ENCODE results near the gene KRTAP10-12.

KRTAP10-12 gene

GRCh38 chr21:44727321-44727720 lies 30.3 kb downstream of the KRTAP10-12 start:
- TF ChIP-seq ZBTB7A (IDR thresholded peaks at IDR 0.05; ENCODE audit: low read depth): no peak
- TF ChIP-seq TAF1 (IDR thresholded peaks at IDR 0.05; ENCODE audit: low read depth): no peak
- TF ChIP-seq REST (IDR thresholded peaks at IDR 0.05; ENCODE audit: low read depth): no peak
- TF ChIP-seq YY1 (IDR thresholded peaks at IDR 0.05; ENCODE audit: low read depth): no peak
- no peak for TF ChIP-seq CEBPB (IDR thresholded peaks at IDR 0.05)
- no peak for TF ChIP-seq EP300 (IDR thresholded peaks at IDR 0.05; ENCODE audit: borderline replicate concordance)
- TF ChIP-seq MAX (IDR thresholded peaks at IDR 0.05): no peak
- no peak for TF ChIP-seq RAD21 (IDR thresholded peaks at IDR 0.05; ENCODE audit: low read depth)
- no peak for TF ChIP-seq NFIC (IDR thresholded peaks at IDR 0.05)
- TF ChIP-seq CREB1 (IDR thresholded peaks at IDR 0.05; ENCODE audit: low read depth): no peak

GRCh38 chr21:44727757-44728156 lies 30.8 kb downstream of the KRTAP10-12 start:
- TF ChIP-seq USF1 (IDR thresholded peaks at IDR 0.05) (no peak), CEBPB (IDR thresholded peaks at IDR 0.05) (no peak), EP300 (IDR thresholded peaks at IDR 0.05; ENCODE audit: borderline replicate concordance) (no peak), EGR1 (IDR thresholded peaks at IDR 0.05) (no peak), FOXM1 (IDR thresholded peaks at IDR 0.05; ENCODE audit: borderline replicate concordance, low read depth) (no peak), NFIC (IDR thresholded peaks at IDR 0.05) (no peak), MAX (IDR thresholded peaks at IDR 0.05) (no peak), TEAD4 (IDR thresholded peaks at IDR 0.05) (no peak), CREB1 (IDR thresholded peaks at IDR 0.05; ENCODE audit: low read depth) (no peak), ZBTB7A (IDR thresholded peaks at IDR 0.05; ENCODE audit: low read depth) (no peak), REST (IDR thresholded peaks at IDR 0.05; ENCODE audit: low read depth) (no peak)

- TF ChIP-seq EP300 (IDR thresholded peaks at IDR 0.05; ENCODE audit: borderline replicate concordance) (no peak), NFIC (IDR thresholded peaks at IDR 0.05) (no peak), TCF12 (IDR thresholded peaks at IDR 0.05; ENCODE audit: low read depth) (no peak), USF1 (IDR thresholded peaks at IDR 0.05) (no peak), TAF1 (IDR thresholded peaks at IDR 0.05; ENCODE audit: low read depth) (no peak), MAX (IDR thresholded peaks at IDR 0.05) (no peak), CREB1 (IDR thresholded peaks at IDR 0.05; ENCODE audit: low read depth) (no peak), TEAD4 (IDR thresholded peaks at IDR 0.05) (no peak), ZBTB7A (IDR thresholded peaks at IDR 0.05; ENCODE audit: low read depth) (no peak), YY1 (IDR thresholded peaks at IDR 0.05; ENCODE audit: low read depth) (no peak), FOXM1 (IDR thresholded peaks at IDR 0.05; ENCODE audit: borderline replicate concordance, low read depth) (no peak), RAD21 (IDR thresholded peaks at IDR 0.05; ENCODE audit: low read depth) (no peak)
Observed at GRCh38 chr21:44728716-44729115, 31.7 kb downstream of the KRTAP10-12 start.

- no peak for TF ChIP-seq YY1 (IDR thresholded peaks at IDR 0.05; ENCODE audit: low read depth)
- TF ChIP-seq CREB1 (IDR thresholded peaks at IDR 0.05; ENCODE audit: low read depth): no peak
- no peak for TF ChIP-seq ZBTB7A (IDR thresholded peaks at IDR 0.05; ENCODE audit: low read depth)
- TF ChIP-seq USF1 (IDR thresholded peaks at IDR 0.05): no peak
- no peak for TF ChIP-seq TCF12 (IDR thresholded peaks at IDR 0.05; ENCODE audit: low read depth)
- TF ChIP-seq NFIC (IDR thresholded peaks at IDR 0.05): no peak
- TF ChIP-seq RAD21 (IDR thresholded peaks at IDR 0.05; ENCODE audit: low read depth): no peak
- no peak for TF ChIP-seq EGR1 (IDR thresholded peaks at IDR 0.05)
- no peak for TF ChIP-seq TAF1 (IDR thresholded peaks at IDR 0.05; ENCODE audit: low read depth)
- no peak for TF ChIP-seq REST (IDR thresholded peaks at IDR 0.05; ENCODE audit: low read depth)
- no peak for TF ChIP-seq FOXM1 (IDR thresholded peaks at IDR 0.05; ENCODE audit: borderline replicate concordance, low read depth)
Observed at GRCh38 chr21:44729336-44730027, 32.5 kb downstream of the KRTAP10-12 start.

Measured in Ishikawa (cell line).